Esophagus muscularis mucosa (tissue), 4 donors: ENCODE data around the gene RGSL1. TPM values are rescaled to one million over a fixed set of nuclear protein-coding genes. Genes with fewer than 3 reads are reported as not detected.
A peak's percentile ranks its signal among the peaks of the same experiment; 100 is the strongest.

Experiments used
- DNase-seq: peaks from one replicate; pipeline ENCODE4 v3.0.0-alpha.2; 2017; ENCODE audit errors: extremely low spot score
- H3K27ac ChIP-seq, 4 donors: fragments of 200-600 bp; sonication (generic); replicated peaks in 1 of 4; 1 replicate in 3 of 4; 2 replicates in 1 of 4; pipeline ENCODE4 v1.5.1; 2016 to 2019; ENCODE audit warnings: mild to moderate bottlenecking in 1 of 4
- H3K27me3 ChIP-seq, 4 donors: fragments of 200-600 bp; sonication (generic); one replicate each; pipeline versions ENCODE4 v1.5.1 to v1.6.0; 2016 to 2019
- H3K36me3 ChIP-seq, 4 donors: fragments of 200-600 bp; sonication (generic); one replicate each; pipeline ENCODE4 v1.5.1; 2016 to 2019
- H3K4me1 ChIP-seq, 4 donors: fragments of 200-600 bp; sonication (generic); one replicate each; pipeline ENCODE4 v1.5.1; 2016 to 2019
- H3K4me3 ChIP-seq, 4 donors: fragments of 200-600 bp; sonication (generic); 1 replicate in 2 of 4; 2 replicates in 2 of 4; pipeline ENCODE4 v1.5.1; 2016 to 2019; ENCODE audit warnings: mild to moderate bottlenecking in 4 of 4, moderate library complexity in 1 of 4
- H3K9me3 ChIP-seq, 4 donors: fragments of 200-600 bp; sonication (generic); 1 replicate in 3 of 4; 2 replicates in 1 of 4; pipeline ENCODE4 v1.5.1; 2016 to 2019
- EP300 ChIP-seq: sonication (generic); formaldehyde crosslinking; IDR thresholded peaks from one replicate; pipeline ENCODE4 v1.6.1; 2017; ENCODE audit warnings: antibody characterized with exemption
- POLR2A ChIP-seq: fragments of 450-650 bp; IDR thresholded peaks from one replicate; pipeline ENCODE4 v1.6.1; 2017; ENCODE audit warnings: antibody characterized with exemption, moderate library complexity, mild to moderate bottlenecking, low read depth
- POLR2AphosphoS5 ChIP-seq, 2 donors: sonication (generic); formaldehyde crosslinking; IDR thresholded peaks; one replicate each; pipeline ENCODE4 v1.6.1; 2017; ENCODE audit warnings: antibody characterized with exemption in 2 of 2
- WGBS: methylation state at CpG from one replicate; pipeline ENCODE4 v1.1.5; 2018; 5-methylcytosine and 5-hydroxymethylcytosine counted together
- intact Hi-C: fragments of 100-400 bp; cut with DNase I; formaldehyde crosslinking; loops from one replicate; pipeline ENCODE4 v1.15.1; 2023
- total RNA-seq, 4 donors: library from RNA; depleted of rRNA; stranded (reverse); fragments of >200 nt; gene quantifications; one replicate each; pipeline versions ENCODE4 v1.1.0 to v1.2.1, GENCODE V29; 2016
- TF ChIP-seq, protein P1 (sequence below), 3 experiments: fragments of 200-600 bp in 2 of 3; fragments of 450-650 bp in 1 of 3; sonication (generic) in 2 of 3; IDR thresholded peaks; one replicate each; pipeline ENCODE4 v1.5.1; 2017 to 2019; ENCODE audit warnings: antibody characterized with exemption in 3 of 3, mild to moderate bottlenecking in 2 of 3, moderate library complexity in 1 of 3

RGSL1 gene
- total RNA-seq, 4 donors from 2014 or later: not detected

DNA sequence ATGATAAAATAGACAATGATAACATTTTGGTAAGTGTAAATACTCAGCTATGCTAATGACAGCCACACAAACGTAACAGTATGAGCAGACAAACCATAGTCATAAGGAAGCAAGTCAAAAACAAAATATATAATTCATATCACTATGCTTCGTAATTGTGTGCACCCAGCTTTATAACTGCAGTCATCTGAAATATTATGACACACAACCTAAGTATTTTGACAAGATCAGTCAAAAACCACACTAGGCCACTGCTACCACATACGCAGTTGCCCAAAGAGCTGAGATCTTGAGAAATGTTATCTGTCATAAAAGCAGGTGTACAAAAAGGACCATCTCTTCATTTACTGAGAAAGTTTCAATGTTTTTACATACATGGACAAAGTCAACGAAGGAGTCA, 113.1 kb downstream of the RGSL1 start:
- no peak overlapping the region for H3K4me3 ChIP-seq
- no peak overlapping the region for H3K27ac ChIP-seq
- no peaks in the 10 kb centered on the region for H3K4me1 ChIP-seq
- WGBS: 86% methylated on average over 4 of the region's 4 CpGs
- no peak for DNase-seq
- H3K27me3 ChIP-seq: no peaks in the 10 kb centered on the region
- no peaks in the 10 kb centered on the region for H3K36me3 ChIP-seq
- TF ChIP-seq POLR2A (no peak), POLR2AphosphoS5 (IDR thresholded peaks at IDR 0.05) (no peak), EP300 (no peak)
- TF ChIP-seq, protein P1, sequence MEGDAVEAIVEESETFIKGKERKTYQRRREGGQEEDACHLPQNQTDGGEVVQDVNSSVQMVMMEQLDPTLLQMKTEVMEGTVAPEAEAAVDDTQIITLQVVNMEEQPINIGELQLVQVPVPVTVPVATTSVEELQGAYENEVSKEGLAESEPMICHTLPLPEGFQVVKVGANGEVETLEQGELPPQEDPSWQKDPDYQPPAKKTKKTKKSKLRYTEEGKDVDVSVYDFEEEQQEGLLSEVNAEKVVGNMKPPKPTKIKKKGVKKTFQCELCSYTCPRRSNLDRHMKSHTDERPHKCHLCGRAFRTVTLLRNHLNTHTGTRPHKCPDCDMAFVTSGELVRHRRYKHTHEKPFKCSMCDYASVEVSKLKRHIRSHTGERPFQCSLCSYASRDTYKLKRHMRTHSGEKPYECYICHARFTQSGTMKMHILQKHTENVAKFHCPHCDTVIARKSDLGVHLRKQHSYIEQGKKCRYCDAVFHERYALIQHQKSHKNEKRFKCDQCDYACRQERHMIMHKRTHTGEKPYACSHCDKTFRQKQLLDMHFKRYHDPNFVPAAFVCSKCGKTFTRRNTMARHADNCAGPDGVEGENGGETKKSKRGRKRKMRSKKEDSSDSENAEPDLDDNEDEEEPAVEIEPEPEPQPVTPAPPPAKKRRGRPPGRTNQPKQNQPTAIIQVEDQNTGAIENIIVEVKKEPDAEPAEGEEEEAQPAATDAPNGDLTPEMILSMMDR (IDR thresholded peaks at IDR 0.05): no peak
- intact Hi-C loops: no loop called here
- H3K9me3 ChIP-seq: peaks cover 0 to 4% (median 0%) of the 10 kb centered on the region in 4 donors

DNA sequence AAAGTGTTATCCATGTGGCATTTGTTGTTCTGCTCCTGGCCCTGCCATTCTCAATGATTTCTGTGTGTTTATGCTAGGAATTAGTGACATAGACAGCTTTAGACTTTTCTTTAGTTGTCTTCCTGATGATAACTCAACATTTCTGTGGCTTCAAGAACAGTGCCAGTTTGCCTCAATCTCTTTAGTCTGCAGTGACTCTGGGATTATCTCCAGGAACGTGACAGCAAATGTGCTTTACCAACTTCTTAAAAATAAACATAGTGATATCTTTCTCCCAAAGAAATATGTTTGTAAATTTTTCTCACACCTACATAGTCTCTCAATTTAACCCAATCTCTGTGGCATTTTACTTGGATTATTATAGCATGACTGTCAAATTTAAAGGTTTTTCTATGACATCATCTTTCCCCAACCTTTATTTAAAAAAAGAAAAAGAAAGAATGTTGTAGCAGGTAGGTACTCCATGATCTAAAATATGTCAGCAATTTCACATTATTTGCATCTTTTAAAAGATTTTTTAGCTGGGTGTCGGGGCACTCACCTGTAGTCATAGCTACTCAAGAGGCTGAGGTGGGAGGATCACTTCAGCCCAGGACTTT, 114.6 kb downstream of the RGSL1 start:
- TF ChIP-seq POLR2AphosphoS5 (IDR thresholded peaks at IDR 0.05) (no peak), EP300 (no peak), POLR2A (no peak)
- TF ChIP-seq, protein P1 (IDR thresholded peaks at IDR 0.05): no peak
- H3K27ac ChIP-seq: no peak overlapping the region
- H3K27me3 ChIP-seq: no peaks in the 10 kb centered on the region
- H3K4me3 ChIP-seq: no peak overlapping the region
- no peaks in the 10 kb centered on the region for H3K4me1 ChIP-seq
- no peaks in the 10 kb centered on the region for H3K36me3 ChIP-seq
- WGBS: 83% methylated on average over 2 of the region's 2 CpGs
- H3K9me3 ChIP-seq: peaks cover 0 to 4% (median 0%) of the 10 kb centered on the region in 4 donors
- intact Hi-C loops: no loop called here
- no peak for DNase-seq

DNA sequence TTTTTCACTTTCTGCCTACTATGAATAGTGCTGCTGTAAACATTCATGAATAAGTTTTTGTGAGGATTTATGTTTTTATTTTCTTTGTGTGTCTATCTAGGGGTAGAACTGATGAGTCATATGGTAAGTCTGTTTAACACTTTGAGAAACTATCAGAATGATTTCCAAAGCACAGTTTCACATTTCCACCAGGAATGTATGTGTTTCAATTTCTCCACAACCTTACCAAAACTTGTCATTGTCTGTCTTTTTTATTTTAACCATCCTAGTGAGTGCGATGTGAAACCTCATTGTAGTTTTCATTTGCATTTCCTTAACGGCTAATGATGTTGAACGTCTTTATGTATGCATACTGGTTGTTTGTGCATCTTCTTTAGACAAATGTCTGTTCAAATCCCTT, 115.6 kb downstream of the RGSL1 start:
- Histone ChIP-seq H3K9me3 (peaks cover 0 to 4% (median 0%) of the 10 kb centered on the region in 4 donors), H3K36me3 (no peaks in the 10 kb centered on the region), H3K4me1 (no peaks in the 10 kb centered on the region), H3K27ac (no peak overlapping the region), H3K27me3 (no peaks in the 10 kb centered on the region), H3K4me3 (no peak overlapping the region)
- 83% methylated on average over 3 of the region's 3 CpGs for WGBS
- DNase-seq: no peak
- intact Hi-C loops: no loop called here
- no peak for TF ChIP-seq POLR2A
- no peak for TF ChIP-seq EP300
- TF ChIP-seq POLR2AphosphoS5 (IDR thresholded peaks at IDR 0.05): no peak
- TF ChIP-seq, protein P1 (IDR thresholded peaks at IDR 0.05): no peak

DNA sequence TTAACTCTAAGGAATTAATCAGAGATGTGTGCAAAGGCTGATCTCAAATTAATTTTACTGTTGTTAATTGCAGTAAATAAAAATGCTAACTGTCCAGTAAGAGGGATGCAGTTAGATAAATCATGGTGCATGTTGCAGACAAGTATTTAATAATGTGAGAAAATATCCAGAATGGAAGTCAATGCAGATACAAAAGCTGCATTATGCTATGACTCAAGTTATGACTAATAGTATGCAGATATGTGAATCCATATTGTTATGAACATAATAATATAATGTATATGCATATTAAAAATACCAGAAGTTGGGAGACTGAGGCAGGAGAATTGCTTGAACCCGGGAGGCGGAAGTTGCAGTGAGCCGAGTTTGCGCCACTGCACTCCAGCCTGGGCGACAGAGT, 117.7 kb downstream of the RGSL1 start:
- Histone ChIP-seq H3K4me3 (no peak overlapping the region), H3K9me3 (peaks cover 0 to 4% (median 0%) of the 10 kb centered on the region in 4 donors), H3K27me3 (no peaks in the 10 kb centered on the region), H3K36me3 (peaks cover 0 to 1% (median under 1%) of the 10 kb centered on the region in 4 donors), H3K27ac (no peak overlapping the region), H3K4me1 (no peaks in the 10 kb centered on the region)
- intact Hi-C loops: no loop called here
- 90% methylated on average over 5 of the region's 5 CpGs for WGBS
- TF ChIP-seq POLR2A (no peak), POLR2AphosphoS5 (IDR thresholded peaks at IDR 0.05) (no peak), EP300 (no peak)
- TF ChIP-seq, protein P1 (IDR thresholded peaks at IDR 0.05): no peak
- DNase-seq: peak; percentile 12
